HepG2 (cell line): Measurements from ENCODE around the gene GAS1. TPM values are rescaled to one million over a fixed set of nuclear protein-coding genes. Genes with fewer than 3 reads are reported as not detected.

Experiments used
- ATAC-seq: fragments of 200-7000 bp; cut with Tn5 transposase; 3 replicates; pipeline ENCODE4 v1.9.1; 2020; ENCODE audit warnings: mild to moderate bottlenecking, moderate library complexity
- BruUV-seq: library from RNA; stranded (reverse); fragments of 400-500 nt; replicated peaks from 2 replicates; lab custom pipeline; 2021; lab: Mats Ljungman, UMichigan
- CTCF ChIA-PET: fragments of 300-600 bp; formaldehyde crosslinking; extraction: SDS; loops from one replicate; lab custom pipeline; 2021; ENCODE audit warnings: low total read pairs, inconsistent platforms, low intra/inter-chr PET ratio; lab: Yijun Ruan, JAX
- POLR2A ChIA-PET: fragments of 350-600 bp; sonication (Branson Sonifier 250); formaldehyde crosslinking; loops from one replicate; lab custom pipeline; 2020; ENCODE audit warnings: antibody characterized with exemption, inconsistent platforms; lab: Yijun Ruan, JAX
- DNase-seq: peaks from one replicate; pipeline ENCODE4 v3.0.0-alpha.2; 2015; ENCODE audit warnings: low spot score
- FAIRE-seq: peaks from 3 replicates; lab custom pipeline; 2011; peaks lifted over from hg19 to GRCh38; lab: Jason Lieb, UNC
- H2AFZ ChIP-seq: one replicate; pipeline ENCODE4 v1.6.1; 2011; ENCODE audit warnings: low read length, inconsistent platforms
- H3K27ac ChIP-seq: fragments of 300-600 bp; 3 replicates; pipeline ENCODE4 v1.8.0; 2011; ENCODE audit warnings: mixed run types, mild to moderate bottlenecking, mixed read lengths, low read length, inconsistent platforms; ENCODE audit not compliant: insufficient read depth; ENCODE audit errors: extremely low read length
- H3K27me3 ChIP-seq, 2 experiments: fragments of 200-600 bp in 1 of 2; 2 replicates in 1 of 2; 3 replicates in 1 of 2; pipeline versions ENCODE4 v1.6.0 to v1.8.0; 2011; ENCODE audit warnings: low read length in 2 of 2, mild to moderate bottlenecking in 2 of 2, moderate library complexity in 2 of 2, inconsistent platforms in 1 of 2; ENCODE audit not compliant: insufficient read depth in 2 of 2, control insufficient read depth in 1 of 2
- H3K36me3 ChIP-seq, 2 experiments: fragments of 200-600 bp in 1 of 2; replicated peaks in 1 of 2; 2 replicates in 1 of 2; 3 replicates in 1 of 2; pipeline versions ENCODE4 v1.5.1 to v1.8.0; 2011; ENCODE audit warnings: low read length in 2 of 2, inconsistent platforms in 1 of 2; ENCODE audit not compliant: insufficient read depth in 2 of 2, control insufficient read depth in 1 of 2
- H3K4me1 ChIP-seq: 2 replicates; pipeline ENCODE4 v1.5.1; 2012; ENCODE audit warnings: low read length, inconsistent platforms; ENCODE audit not compliant: insufficient read depth
- H3K4me2 ChIP-seq: 2 replicates; pipeline ENCODE4 v1.6.0; 2011; ENCODE audit warnings: low read depth, low read length, inconsistent platforms
- H3K4me3 ChIP-seq, 3 experiments: fragments of 200-600 bp in 1 of 3; sonication (generic), shearing (Covaris generic) in 1 of 3; replicated peaks in 1 of 3; 2 replicates each; pipeline ENCODE4 v1.5.1; 2011 to 2016; ENCODE audit warnings: low read length in 3 of 3, inconsistent platforms in 2 of 3, low read depth in 2 of 3, mild to moderate bottlenecking in 2 of 3, control low read depth in 1 of 3, mixed read lengths in 1 of 3; ENCODE audit not compliant: insufficient read depth in 1 of 3
- H3K79me2 ChIP-seq: one replicate; pipeline ENCODE4 v1.6.1; 2011; ENCODE audit warnings: low read length, inconsistent platforms; ENCODE audit not compliant: insufficient read depth
- H3K9ac ChIP-seq: 2 replicates; pipeline ENCODE4 v1.6.0; 2011; ENCODE audit warnings: mild to moderate bottlenecking, low read depth, low read length, inconsistent platforms; ENCODE audit not compliant: insufficient read depth
- H3K9me3 ChIP-seq: 2 replicates; pipeline ENCODE4 v1.5.1; 2012; ENCODE audit warnings: mild to moderate bottlenecking, low read length
- H4K20me1 ChIP-seq: 2 replicates; pipeline ENCODE4 v1.6.0; 2011; ENCODE audit warnings: inconsistent platforms, mild to moderate bottlenecking, low read length, moderate library complexity; ENCODE audit not compliant: insufficient read depth
- ELF3 ChIP-seq: IDR thresholded peaks from 2 replicates; pipeline ENCODE4 v1.6.1; 2016; ENCODE audit warnings: missing genetic modification reagents, missing compliant biosample characterization
- FOXJ3 ChIP-seq: sonication (generic); formaldehyde crosslinking; IDR thresholded peaks from 2 replicates; pipeline ENCODE4 v1.4.0; 2020; ENCODE audit warnings: missing genetic modification reagents, mild to moderate bottlenecking, borderline replicate concordance
- MEIS1 ChIP-seq: sonication (generic); formaldehyde crosslinking; IDR thresholded peaks from 2 replicates; pipeline ENCODE4 v1.9.0; 2021; ENCODE audit warnings: mild to moderate bottlenecking, missing genetic modification reagents, moderate library complexity, borderline replicate concordance
- NR2C2 ChIP-seq: sonication (generic); formaldehyde crosslinking; IDR thresholded peaks from 2 replicates; pipeline ENCODE4 v1.4.0; 2020; ENCODE audit warnings: missing genetic modification reagents, mild to moderate bottlenecking, moderate library complexity, borderline replicate concordance
- RBFOX2 ChIP-seq: fragments of 200-400 bp; formaldehyde crosslinking; IDR thresholded peaks from 2 replicates; pipeline ENCODE4 v1.6.1; 2017; ENCODE audit warnings: low read depth, mild to moderate bottlenecking, low read length
- SALL1 ChIP-seq: sonication (generic); formaldehyde crosslinking; IDR thresholded peaks from 2 replicates; pipeline ENCODE4 v1.8.0; 2022; ENCODE audit warnings: mild to moderate bottlenecking, missing genetic modification reagents
- SOX6 ChIP-seq, 2 experiments: fragments of 450-650 bp in 1 of 2; sonication (generic) in 1 of 2; formaldehyde crosslinking in 1 of 2; IDR thresholded peaks; 2 replicates each; pipeline versions ENCODE4 v1.4.0 to v1.6.1; 2017 to 2020; ENCODE audit warnings: antibody characterized with exemption in 1 of 2, mild to moderate bottlenecking in 1 of 2, missing genetic modification reagents in 1 of 2
- SPEN ChIP-seq: sonication (generic); formaldehyde crosslinking; IDR thresholded peaks from 2 replicates; pipeline ENCODE4 v1.5.1; 2020; ENCODE audit warnings: low read depth, mild to moderate bottlenecking, missing genetic modification reagents
- STAG1 ChIP-seq: sonication (generic); formaldehyde crosslinking; IDR thresholded peaks from 2 replicates; pipeline ENCODE4 v1.4.0; 2020; ENCODE audit warnings: missing genetic modification reagents
- ZNF747 ChIP-seq: sonication (generic); formaldehyde crosslinking; IDR thresholded peaks from 2 replicates; pipeline ENCODE4 v1.8.1; 2023; ENCODE audit warnings: missing genetic modification reagents, mild to moderate bottlenecking, borderline replicate concordance
- WGBS: methylation state at CpG from one replicate; pipeline ENCODE4 v1.1.6; 2017; ENCODE audit warnings: low lambda C conversion rate; 5-methylcytosine and 5-hydroxymethylcytosine counted together
- in situ Hi-C: cut with HindIII; loops from 2 replicates; pipeline ENCODE4 v1.10.0; 2017; ENCODE audit warnings: low pct_unique_long_range_greater_than_20kb; ENCODE audit not compliant: extremely low pct_ligation_motif_present
- intact Hi-C: fragments of 100-400 bp; cut with micrococcal nuclease; formaldehyde crosslinking; loops from one replicate; pipeline ENCODE4 v1.10.0; 2022; ENCODE audit not compliant: unreplicated experiment
- polyA plus RNA-seq, 8 experiments: library from polyadenylated mRNA; depleted of rRNA in 3 of 8; stranded (reverse) in 7 of 8; unstranded in 1 of 8; fragments of >200 nt; fragmentation: Illumina TruSeq in 4 of 8; extraction: Trizol in 4 of 8; gene quantifications; 2 replicates each; pipeline versions ENCODE4 v1.2.1 to v1.2.3, GENCODE V29; 2011 to 2016; ENCODE audit warnings: low read depth in 4 of 8, missing spikeins in 1 of 8, mixed read lengths in 1 of 8; ENCODE audit not compliant: insufficient read depth in 1 of 8
- total RNA-seq, 5 experiments: library from RNA; depleted of rRNA; stranded (reverse); fragments of >200 nt; fragmentation: Illumina TruSeq; extraction: Trizol; gene quantifications; 2 replicates each; pipeline ENCODE4 v1.2.3, GENCODE V29; 2016; ENCODE audit warnings: low read depth in 1 of 5
- TF ChIP-seq, protein P1 (sequence below): sonication (generic); formaldehyde crosslinking; IDR thresholded peaks from 2 replicates; pipeline ENCODE4 v1.8.0; 2022; ENCODE audit warnings: missing genetic modification reagents, mild to moderate bottlenecking, moderate library complexity, borderline replicate concordance
- TF ChIP-seq, protein P2 (sequence below): IDR thresholded peaks from 2 replicates; pipeline ENCODE4 v1.6.1; 2016
- TF ChIP-seq, protein P3 (sequence below): sonication (generic); formaldehyde crosslinking; IDR thresholded peaks from 2 replicates; pipeline ENCODE4 v1.4.0; 2020; ENCODE audit warnings: missing genetic modification reagents, low read depth, mild to moderate bottlenecking, borderline replicate concordance
- TF ChIP-seq, protein P4 (sequence below): sonication (generic); formaldehyde crosslinking; IDR thresholded peaks from 2 replicates; pipeline ENCODE4 v1.9.0; 2021; ENCODE audit warnings: missing genetic modification reagents, borderline replicate concordance

The GAS1 gene
- total and polyA plus RNA-seq, 2 of the 13 experiments (the other 11 are each of a cell fraction or from before 2014, with no cell fraction given) = not detected

DNA sequence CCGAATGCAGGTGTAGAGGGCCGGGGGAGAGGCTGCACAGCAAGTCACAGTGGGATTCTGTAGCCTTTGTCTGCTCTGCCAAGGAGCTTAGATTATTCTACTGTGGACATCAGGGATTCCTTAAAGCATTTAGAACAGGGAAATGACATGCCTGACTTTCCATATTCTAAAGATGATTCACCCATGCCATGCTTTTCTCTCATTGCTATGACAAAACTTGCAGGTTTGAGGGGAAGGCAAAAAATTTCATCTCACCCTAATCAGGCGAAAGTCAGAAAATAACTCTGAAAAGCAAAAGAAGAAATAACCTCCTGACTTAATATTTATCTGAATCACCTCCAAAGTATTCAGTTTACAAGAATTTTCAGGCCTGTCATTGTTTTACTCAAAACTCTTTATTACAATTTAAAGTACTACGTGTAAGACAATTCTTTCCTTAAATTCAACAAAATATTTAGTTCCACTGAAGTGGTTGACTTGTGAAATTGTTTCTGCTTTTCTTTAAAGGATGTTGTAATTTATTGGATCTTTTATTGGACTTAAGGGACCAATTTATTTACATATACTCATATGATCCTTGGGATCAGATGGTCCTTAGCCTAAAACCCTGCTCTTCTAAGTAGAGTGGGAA lies 30.0 kb upstream of the GAS1 start:
- FAIRE-seq (no peak), ATAC-seq (no peak), DNase-seq (no peak)
- intact Hi-C loops = no loop called here
- H3K79me2 ChIP-seq = no peaks in the 10 kb centered on the region
- no peaks in the 10 kb centered on the region for H4K20me1 ChIP-seq
- no peaks in the 10 kb centered on the region for H3K36me3 ChIP-seq
- H3K4me3 ChIP-seq = no peak overlapping the region
- ChIA-PET POLR2A (no interaction called here), CTCF (no interaction called here)
- no TSS peak for BruUV-seq
- in situ Hi-C loops = no loop called here
- H3K27ac ChIP-seq = no peak overlapping the region
- no peaks in the 10 kb centered on the region for H3K4me1 ChIP-seq
- no peaks in the 10 kb centered on the region for H3K9me3 ChIP-seq
- peaks cover 0 to 13% of the 10 kb centered on the region in 2 experiments; a peak in 2 of 5 replicates for H3K27me3 ChIP-seq
- H2AFZ ChIP-seq = no peak overlapping the region
- no peak overlapping the region for H3K9ac ChIP-seq
- no peak overlapping the region for H3K4me2 ChIP-seq
- 2% methylated on average over 4 of the region's 4 CpGs for whole genome bisulfite sequencing
- TF ChIP-seq, protein P1, sequence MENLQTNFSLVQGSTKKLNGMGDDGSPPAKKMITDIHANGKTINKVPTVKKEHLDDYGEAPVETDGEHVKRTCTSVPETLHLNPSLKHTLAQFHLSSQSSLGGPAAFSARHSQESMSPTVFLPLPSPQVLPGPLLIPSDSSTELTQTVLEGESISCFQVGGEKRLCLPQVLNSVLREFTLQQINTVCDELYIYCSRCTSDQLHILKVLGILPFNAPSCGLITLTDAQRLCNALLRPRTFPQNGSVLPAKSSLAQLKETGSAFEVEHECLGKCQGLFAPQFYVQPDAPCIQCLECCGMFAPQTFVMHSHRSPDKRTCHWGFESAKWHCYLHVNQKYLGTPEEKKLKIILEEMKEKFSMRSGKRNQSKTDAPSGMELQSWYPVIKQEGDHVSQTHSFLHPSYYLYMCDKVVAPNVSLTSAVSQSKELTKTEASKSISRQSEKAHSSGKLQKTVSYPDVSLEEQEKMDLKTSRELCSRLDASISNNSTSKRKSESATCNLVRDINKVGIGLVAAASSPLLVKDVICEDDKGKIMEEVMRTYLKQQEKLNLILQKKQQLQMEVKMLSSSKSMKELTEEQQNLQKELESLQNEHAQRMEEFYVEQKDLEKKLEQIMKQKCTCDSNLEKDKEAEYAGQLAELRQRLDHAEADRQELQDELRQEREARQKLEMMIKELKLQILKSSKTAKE = no peak
- TF ChIP-seq MEIS1 (no peak), ELF3 (no peak), SOX6 (IDR thresholded peaks at IDR 0.05) (no peak), SOX6 (CRISPR knock-in tag; IDR thresholded peaks at IDR 0.05) (no peak), FOXJ3 (CRISPR knock-in tag) (no peak), SPEN (CRISPR knock-in tag) (no peak), NR2C2 (CRISPR knock-in tag) (no peak), ZNF747 (CRISPR knock-in tag) (no peak), SALL1 (CRISPR knock-in tag) (no peak), RBFOX2 (no peak), STAG1 (no peak)
- TF ChIP-seq, protein P2, sequence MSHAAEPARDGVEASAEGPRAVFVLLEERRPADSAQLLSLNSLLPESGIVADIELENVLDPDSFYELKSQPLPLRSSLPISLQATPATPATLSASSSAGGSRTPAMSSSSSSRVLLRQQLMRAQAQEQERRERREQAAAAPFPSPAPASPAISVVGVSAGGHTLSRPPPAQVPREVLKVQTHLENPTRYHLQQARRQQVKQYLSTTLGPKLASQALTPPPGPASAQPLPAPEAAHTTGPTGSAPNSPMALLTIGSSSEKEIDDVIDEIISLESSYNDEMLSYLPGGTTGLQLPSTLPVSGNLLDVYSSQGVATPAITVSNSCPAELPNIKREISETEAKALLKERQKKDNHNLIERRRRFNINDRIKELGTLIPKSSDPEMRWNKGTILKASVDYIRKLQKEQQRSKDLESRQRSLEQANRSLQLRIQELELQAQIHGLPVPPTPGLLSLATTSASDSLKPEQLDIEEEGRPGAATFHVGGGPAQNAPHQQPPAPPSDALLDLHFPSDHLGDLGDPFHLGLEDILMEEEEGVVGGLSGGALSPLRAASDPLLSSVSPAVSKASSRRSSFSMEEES = no peak
- TF ChIP-seq, protein P3, sequence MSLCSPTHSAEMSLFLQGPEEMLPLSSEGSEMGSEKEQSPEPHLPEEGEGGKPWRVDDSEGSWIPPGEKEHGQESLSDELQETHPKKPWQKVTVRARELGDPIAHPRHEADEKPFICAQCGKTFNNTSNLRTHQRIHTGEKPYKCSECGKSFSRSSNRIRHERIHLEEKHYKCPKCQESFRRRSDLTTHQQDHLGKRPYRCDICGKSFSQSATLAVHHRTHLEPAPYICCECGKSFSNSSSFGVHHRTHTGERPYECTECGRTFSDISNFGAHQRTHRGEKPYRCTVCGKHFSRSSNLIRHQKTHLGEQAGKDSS (CRISPR knock-in tag) = no peak
- TF ChIP-seq, protein P4, sequence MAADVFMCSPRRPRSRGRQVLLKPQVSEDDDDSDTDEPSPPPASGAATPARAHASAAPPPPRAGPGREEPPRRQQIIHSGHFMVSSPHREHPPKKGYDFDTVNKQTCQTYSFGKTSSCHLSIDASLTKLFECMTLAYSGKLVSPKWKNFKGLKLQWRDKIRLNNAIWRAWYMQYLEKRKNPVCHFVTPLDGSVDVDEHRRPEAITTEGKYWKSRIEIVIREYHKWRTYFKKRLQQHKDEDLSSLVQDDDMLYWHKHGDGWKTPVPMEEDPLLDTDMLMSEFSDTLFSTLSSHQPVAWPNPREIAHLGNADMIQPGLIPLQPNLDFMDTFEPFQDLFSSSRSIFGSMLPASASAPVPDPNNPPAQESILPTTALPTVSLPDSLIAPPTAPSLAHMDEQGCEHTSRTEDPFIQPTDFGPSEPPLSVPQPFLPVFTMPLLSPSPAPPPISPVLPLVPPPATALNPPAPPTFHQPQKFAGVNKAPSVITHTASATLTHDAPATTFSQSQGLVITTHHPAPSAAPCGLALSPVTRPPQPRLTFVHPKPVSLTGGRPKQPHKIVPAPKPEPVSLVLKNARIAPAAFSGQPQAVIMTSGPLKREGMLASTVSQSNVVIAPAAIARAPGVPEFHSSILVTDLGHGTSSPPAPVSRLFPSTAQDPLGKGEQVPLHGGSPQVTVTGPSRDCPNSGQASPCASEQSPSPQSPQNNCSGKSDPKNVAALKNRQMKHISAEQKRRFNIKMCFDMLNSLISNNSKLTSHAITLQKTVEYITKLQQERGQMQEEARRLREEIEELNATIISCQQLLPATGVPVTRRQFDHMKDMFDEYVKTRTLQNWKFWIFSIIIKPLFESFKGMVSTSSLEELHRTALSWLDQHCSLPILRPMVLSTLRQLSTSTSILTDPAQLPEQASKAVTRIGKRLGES = no peak
